ENCODE results near the gene HS1BP3.

Gene HS1BP3

DNA sequence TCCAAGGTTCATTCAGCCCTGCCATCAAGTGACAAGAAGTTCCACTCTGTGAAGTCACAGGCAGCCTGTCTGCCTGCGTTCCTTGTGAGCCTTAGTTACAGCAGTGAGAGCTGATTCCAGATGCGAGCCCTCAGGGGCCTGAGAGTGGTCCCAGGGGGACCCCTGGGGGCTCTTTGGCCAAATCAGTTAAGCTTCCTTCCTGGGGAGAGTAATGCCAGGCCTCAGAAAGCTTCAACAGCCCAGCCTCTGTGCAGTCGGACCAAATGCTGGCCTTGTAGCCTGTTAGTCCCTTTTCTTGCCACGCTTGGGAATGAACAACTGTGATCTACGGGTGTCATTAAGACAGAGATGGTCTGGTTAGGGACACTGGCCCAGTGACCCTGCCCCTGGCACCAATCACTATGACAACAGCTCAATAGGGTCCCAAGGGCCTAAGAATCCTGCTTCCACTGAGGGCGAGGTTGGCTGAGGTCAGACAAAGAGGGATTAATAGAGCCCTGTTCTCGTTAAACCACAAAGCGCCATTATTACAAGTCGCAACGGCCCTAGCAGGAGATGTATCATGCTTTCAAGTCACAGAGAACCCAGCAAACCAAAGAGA is 50.9 kb downstream of the HS1BP3 start:
- no peak for DNase-seq (ENCODE audit: low read depth)

DNA sequence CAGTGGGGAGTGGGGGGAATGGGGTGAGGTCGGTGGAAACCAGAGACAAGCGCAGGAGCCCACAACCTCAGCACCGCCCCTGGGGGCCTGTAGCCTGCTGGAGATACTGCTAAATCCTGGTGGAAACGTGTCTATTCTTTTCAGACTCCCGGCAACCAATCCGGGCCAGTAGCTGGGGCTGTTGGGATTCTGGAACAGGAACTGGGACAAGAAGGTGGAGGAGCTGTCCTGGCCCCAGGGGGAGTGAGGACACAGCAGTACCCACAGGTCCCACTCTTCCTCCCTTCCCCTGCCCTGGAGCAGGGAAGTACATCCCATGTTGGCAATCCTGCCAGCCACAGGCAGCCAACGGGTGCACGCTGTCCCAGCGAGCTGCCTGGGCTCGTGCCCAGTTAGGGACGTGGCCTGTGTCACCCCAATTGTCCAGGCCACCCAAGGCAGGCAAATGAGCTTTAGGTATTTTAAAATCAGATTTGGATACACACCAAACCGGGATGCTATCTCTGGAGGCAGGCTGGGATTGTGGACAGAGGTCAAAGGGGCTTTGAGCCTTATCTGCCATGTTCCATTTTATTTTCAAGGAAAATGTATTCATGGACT is 51.8 kb downstream of the HS1BP3 start:
- DNase-seq (ENCODE audit: low read depth), result no peak

DNA sequence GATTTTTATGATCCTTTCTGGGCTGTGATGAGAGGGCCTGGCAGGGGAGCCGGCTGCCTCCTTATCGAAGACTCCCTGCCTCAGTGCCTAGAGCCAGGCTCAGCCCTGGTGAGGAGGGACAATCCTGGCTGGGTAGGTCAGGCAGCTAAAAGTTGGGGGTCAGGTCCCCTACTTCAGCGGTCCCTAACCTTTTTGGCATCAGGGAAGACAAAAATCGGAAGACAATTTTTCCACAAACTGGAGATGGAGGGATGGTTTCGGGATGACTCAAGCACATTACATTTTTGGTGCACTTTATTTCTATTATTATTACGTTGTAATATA is 53.1 kb downstream of the HS1BP3 start:
- DNase-seq (ENCODE audit: low read depth), result no peak

DNA sequence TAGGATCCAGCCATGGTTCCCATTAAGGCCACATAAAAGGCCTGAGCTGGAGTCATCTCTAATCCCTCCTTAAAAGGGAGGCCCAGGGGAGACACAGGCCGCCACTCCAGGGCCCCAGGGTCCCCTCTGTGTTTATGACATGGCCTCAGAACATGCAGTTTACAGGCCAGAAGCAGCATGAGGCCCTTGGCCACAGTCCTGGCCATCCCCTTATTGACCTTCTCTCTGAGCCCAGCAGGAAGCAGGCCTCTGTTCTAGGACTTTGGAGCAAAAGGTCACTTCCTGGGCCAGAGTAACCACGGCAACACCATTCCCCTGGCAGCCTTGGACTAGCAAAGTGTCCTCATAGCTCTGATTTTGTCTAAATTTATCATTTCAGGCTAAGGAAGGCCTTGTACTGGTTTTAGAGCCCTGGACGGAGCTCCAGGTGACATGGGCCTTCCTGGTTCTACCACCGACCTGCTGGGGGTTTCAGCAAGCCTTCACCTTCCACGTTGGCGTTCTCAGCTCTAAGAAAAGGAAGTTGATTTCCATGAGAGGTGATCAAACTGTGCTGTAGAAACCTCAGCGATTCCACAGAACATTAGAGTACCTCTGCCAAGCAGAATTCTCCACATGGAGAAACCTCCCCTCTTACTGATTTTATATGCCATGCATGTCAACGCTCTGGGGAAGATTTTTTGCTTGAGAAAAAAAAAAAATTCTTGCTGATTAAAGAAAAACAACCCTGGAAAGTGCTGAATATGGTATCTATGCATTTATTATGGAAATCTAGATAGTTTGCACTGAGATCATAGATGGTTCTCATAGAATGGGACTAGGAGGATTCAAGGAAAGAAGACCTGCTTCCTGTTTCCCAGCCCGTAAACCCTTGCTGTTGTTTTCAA is 53.7 kb downstream of the HS1BP3 start:
- DNase-seq (ENCODE audit: low read depth), result no peak

DNA sequence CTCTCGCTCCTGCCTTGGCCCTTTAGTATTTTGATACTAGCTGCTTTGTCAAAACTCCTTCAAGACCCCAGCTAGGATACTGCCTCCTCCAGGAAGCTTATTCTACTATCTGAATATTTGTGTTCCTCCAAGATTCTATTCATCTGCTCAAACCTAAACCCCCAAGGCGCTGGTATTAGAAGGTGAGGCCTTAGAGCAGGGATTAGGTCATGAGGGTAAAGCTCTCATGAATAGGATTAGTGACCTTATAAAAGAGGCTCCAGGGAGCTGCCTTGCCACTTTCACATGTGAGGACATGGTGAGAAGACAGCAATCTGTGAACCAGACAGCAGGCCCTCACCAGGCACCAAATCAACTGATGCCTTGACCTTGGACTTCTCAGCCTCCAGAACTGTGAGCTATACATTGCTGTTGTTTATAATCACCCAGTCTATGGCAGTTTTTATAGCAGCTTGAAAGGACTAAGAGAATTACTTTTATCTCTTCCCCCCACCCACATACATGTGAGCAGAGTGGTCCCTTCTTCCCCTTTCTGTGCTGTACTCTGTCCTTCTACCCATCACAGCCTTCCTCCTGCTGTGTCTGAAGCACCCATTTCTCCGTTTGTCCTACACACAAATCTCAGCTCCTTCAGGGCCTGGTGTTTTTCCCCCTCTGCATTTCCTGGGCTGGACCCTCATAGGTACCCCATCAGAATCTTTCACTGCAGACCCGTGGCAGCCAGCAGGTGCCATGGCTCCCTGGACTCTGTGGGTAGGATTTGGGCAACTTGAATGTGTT is 54.5 kb downstream of the HS1BP3 start:
- DNase-seq (ENCODE audit: low read depth), result no peak

DNA sequence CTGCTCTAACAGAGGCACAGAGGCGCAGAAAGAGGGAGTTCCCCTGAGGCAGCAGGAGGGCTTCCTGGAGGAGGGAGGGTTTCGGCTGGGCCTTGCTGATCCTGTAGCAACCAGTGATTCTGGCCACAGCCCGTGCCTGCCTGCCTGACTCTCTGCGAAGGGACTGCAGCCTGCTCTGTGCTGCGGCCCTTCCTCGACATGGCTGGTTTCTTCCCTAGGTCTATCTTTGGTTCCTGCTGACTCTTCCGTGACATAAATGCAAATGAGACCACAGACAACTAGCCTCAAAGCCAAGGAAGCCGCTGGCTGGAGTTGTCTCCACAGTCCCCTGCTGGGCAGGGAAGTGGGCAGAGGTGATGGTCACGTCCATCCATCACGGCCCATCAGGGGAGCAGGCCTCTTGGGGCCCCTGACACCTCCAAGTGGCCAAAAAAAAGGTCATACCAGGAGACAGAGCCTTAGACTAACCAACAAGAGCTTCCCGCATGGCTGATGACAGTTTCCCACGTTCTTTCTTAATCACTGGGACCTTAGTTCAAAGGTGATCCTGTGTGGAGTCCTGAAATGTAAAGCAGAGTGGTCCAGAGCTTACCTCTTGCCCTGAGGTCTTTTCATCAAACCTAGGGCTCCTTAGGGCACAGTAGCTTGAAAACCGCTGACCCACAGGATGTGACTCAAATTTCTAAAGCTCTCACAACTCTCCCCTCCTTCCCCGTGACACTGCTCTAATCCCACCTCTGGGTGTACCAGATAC is 55.3 kb downstream of the HS1BP3 start:
- no peak for DNase-seq (ENCODE audit: low read depth)

DNA sequence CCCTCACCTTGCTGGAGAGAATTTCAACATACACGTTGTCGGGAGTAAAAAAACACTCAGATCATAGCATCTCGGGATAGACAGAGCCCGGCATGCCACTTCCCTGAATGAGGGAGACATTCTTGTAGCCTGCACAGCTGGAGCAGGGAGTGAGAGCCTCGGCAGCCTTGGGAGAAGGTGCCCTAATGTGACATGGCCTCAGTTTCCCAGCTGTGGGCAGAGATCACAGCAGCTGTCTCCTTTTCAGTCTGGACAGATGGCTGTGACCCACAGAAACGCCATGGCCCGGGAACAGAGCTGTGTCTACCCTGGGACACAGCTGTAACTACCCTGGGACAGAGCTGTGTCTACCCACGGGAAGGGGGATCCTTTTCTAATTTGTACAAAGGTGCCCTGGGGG is 55.9 kb downstream of the HS1BP3 start:
- DNase-seq (ENCODE audit: low read depth), result no peak

- DNase-seq (ENCODE audit: low read depth), result no peak
These were observed 56.7 kb downstream of the HS1BP3 start for GRCh38 chr2:20594048-20594750.

DNA sequence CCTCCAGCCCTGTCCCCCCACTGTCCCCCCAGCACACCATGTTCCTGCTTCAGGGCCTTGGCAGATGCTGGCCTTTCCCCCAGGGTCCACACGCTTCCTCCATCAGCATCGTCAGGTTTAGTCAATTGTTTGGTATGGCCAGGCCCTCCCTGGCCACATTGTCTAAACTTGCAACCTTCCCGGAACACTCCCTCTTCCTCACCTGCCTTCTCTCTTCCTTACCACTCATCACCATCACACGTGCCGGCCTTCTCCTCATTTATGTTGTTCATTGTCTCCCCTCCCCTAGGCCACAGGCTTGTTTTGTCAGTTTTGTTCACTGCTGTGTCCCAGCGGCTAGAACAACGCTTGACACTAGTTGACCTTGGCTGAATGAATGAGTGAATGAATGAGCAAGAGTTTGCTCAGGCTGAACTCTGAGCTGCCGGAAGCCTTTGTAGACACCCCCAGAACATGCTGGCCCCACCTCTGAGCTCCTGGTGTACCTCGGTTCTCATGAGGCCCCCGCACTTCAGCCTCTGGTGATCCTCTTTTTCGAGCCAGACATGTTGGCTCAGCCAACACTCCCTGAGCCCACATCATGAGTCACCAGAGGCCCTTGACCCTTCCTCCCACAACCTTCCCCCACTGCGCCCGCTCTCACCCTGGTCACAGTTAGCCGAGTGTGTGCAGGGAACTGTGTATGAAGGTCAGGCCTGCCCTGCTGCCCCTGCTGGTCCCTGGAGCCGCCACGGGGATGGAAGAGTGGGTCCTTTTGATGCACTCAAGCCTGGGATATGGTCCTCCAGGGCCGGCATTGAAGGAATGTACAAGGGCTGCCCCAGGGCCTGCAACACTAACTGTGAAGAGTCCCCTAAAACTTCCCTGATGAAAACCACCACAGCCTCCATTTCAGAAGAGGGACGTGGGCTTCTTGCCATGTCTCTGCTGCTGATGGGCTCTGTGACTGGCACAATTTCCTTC is 57.5 kb downstream of the HS1BP3 start:
- DNase-seq (ENCODE audit: low read depth), result no peak

DNA sequence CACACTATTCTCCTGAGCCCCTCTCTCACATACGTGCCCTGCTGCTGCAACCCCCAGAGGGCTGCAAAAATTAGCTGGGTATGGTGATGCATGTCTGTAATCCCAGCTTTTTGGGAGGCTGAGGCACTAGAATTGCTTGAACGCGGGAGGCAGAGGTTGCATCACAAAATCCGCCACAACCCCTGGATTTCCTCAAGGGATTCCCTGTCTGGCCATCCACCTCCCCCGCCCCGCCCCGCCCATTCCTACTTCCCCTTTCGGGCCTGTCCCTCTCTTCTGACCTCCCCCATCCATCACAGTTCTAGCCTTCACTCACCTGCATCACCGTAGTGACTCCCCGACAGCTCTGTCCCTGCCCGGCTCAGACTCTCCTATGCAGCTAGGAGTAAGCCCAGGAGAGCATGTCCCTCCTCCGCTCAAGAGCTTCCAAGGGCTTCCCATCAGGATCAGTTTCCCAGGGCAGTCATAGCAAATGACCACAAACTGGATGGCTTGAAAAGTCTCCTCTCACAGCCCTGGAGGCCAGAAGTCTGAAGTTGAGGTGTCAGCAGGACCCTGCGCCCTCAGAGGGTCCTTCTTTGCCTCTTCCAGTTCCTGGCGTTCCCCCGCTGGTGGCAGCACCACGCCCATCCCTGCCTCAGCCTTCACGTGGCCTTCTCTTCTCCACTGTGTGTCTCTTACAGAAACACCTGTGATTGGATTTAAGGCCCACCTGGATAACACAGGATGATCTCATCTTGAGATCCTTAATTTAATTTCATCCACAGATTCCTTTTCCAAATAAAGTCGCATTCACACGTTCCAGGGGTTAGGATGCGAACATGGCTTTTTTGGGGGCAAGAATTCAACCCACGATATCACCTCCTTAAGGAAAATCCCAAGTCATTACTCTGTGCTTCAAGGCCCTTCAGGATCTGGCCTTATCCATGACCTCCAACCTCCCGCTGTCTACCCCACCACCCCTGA is 58.5 kb downstream of the HS1BP3 start:
- no peak for DNase-seq (ENCODE audit: low read depth)

DNA sequence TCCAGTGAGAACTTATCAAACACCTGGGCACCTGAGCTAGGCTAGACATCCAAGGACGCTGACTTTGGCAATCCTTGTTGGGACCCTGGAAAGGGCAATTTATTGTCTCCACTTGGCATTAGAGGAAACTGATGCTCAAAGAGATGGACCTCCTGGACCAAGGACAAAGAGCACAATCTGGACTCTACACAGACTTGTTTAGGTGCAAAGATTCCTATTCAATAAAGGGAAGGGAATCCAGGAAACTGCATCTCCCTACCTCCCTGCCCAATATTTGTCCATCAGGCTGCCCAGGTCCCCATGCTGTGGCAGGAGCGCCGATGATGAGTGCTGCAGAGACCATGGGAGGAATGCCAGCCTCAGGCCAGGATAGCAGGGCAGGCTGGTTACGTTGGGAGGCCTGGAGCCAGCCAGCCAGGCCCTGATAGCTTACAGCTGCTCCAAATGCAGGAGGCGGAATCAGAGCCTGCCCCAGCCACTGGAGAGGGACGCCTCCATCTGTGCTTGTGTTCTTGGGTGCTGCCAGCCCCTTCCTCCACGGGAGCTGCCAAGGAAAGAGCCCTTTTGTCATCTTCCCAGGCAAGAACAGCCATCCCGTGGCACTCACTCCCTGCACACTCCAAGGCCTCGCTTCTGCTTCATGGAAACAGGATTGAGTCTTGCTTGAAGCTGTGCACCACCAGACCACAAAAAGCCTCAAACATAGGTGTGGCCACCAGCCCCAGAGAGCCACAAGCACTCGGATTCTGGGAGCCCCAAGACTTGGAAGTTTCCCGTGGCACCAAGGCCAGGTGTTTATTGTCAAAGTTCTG is 60.0 kb downstream of the HS1BP3 start:
- DNase-seq (ENCODE audit: low read depth), result no peak

- no peak for DNase-seq (ENCODE audit: low read depth)
These were observed 60.8 kb downstream of the HS1BP3 start for GRCh38 chr2:20589975-20590703.

DNA sequence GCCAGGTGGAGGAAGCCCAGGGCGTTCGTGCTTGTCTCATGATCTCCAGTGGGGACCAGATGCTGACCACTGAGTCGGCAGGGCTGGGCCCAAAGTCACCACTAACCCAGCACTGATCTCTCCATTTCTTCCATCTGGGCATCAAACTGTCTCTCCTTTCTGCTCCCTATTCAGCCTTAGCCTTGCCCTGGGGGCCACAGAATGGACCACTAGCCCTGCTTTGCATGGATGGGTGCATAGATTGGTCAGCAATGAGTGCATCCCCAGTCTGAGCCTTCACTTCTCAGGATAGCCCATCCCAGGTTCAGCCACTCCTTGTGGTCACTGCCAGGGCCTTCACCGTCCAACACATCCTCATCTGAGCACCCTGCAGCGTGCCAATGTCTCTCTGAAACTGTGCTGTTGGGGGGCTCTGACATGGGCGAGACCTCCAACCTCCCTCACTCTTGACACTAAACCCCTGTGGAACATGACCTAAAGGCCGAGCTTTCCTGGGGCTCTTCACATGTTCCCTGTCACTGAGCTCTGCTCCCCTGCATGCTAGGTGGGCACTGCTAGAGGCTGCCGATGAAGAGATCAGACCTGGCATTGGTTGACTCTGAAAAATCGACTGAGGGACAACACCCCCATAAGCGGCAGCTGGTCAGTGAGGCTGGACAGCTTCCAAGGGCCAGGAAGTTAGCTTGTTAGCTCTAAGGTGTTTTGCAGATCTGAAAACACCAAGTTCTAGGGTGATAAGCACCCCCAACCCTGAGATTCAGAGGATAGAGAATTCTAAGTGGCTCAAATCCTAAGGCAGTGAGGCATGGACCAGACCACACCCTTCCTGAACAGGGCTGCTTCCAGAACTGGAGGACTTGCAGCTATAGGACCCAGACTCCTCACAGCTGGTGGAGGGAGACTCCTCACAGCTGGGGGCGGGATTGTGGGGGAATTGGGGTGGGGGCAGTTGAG is 61.7 kb downstream of the HS1BP3 start:
- DNase-seq (ENCODE audit: low read depth), result no peak

GRCh38 chr2:20585710-20586594 is 64.9 kb downstream of the HS1BP3 start:
- DNase-seq (ENCODE audit: low read depth), result no peak

DNA sequence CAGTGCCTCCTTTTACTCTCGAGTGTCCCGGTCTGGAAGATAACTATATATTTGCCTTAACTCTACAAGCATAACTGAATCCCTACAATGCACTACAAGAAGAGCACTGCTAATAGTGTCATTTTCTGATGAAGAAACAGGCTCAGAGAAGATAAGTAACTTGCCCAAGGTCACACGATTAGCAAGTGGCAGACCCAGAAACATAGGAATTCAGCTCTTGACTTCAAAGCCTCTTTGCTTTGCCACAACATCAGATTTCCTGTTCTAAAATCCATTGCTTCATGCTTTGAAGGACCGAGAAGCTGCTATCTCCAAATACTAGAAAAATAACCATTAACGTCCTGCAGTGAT is 65.6 kb downstream of the HS1BP3 start:
- DNase-seq (ENCODE audit: low read depth), result no peak

Data from GM04504 (cell line).